Bronchial epithelial cell (primary cell): ENCODE results near the gene CHURC1. TPM values are rescaled to one million over a fixed set of nuclear protein-coding genes. Genes with fewer than 3 reads are reported as not detected.

Source experiments
- DNase-seq: peaks from one replicate; pipeline ENCODE4 v3.0.0-alpha.2; 2010; ENCODE audit warnings: low read depth
- FAIRE-seq: peaks from 2 replicates; lab custom pipeline; 2011; peaks lifted over from hg19 to GRCh38; lab: Jason Lieb, UNC
- H3K27me3 ChIP-seq: 2 replicates; pipeline ENCODE4 v1.5.1; 2011; ENCODE audit warnings: low read length; ENCODE audit not compliant: control insufficient read depth, insufficient read depth
- H3K36me3 ChIP-seq: 2 replicates; pipeline ENCODE4 v1.5.1; 2011; ENCODE audit warnings: low read length; ENCODE audit not compliant: control insufficient read depth, insufficient read depth
- H3K4me3 ChIP-seq: 2 replicates; pipeline ENCODE4 v1.5.1; 2011; ENCODE audit warnings: mild to moderate bottlenecking, low read depth, low read length, control low read depth
- CTCF ChIP-seq: IDR thresholded peaks from 2 replicates; pipeline ENCODE4 v1.5.1; 2011; ENCODE audit warnings: mild to moderate bottlenecking, moderate library complexity, low read length, control low read depth, inconsistent platforms; ENCODE audit not compliant: insufficient read depth, severe bottlenecking
- total RNA-seq: library from RNA; depleted of rRNA; stranded (reverse); fragments of >200 nt; gene quantifications from 2 replicates; pipeline ENCODE4 v1.2.1, GENCODE V29; 2014

CHURC1 gene
- total RNA-seq, 1 donor from 2014 or later, result 21.9 TPM

GRCh38 chr14:64970041-64970440 lies 55.8 kb downstream of the CHURC1 start:
- DNase-seq, result no peak
- no peaks in the 10 kb centered on the region for H3K36me3 ChIP-seq
- no peak overlapping the region for H3K4me3 ChIP-seq
- H3K27me3 ChIP-seq, result peaks cover 3% of the 10 kb centered on the region
- TF ChIP-seq CTCF, result no peak
- no peak for FAIRE-seq

GRCh38 chr14:64970776-64971477 lies 56.7 kb downstream of the CHURC1 start:
- no peak overlapping the region for H3K4me3 ChIP-seq
- peaks cover 3% of the 10 kb centered on the region for H3K27me3 ChIP-seq
- FAIRE-seq (no peak), DNase-seq (no peak)
- no peak for TF ChIP-seq CTCF
- no peaks in the 10 kb centered on the region for H3K36me3 ChIP-seq

GRCh38 chr14:64971491-64971942 lies 57.3 kb downstream of the CHURC1 start:
- Histone ChIP-seq H3K27me3 (peaks cover 6% of the 10 kb centered on the region), H3K36me3 (no peaks in the 10 kb centered on the region), H3K4me3 (peak overlapping the region; percentile 48)
- DNase-seq, result no peak
- no peak for FAIRE-seq
- TF ChIP-seq CTCF, result no peak

- FAIRE-seq (no peak), DNase-seq (no peak)
- TF ChIP-seq CTCF, result no peak
- Histone ChIP-seq H3K4me3 (peak within 1 kb of the TSS; percentile 48), H3K36me3 (no peaks in the 10 kb centered on the region), H3K27me3 (peaks cover 6% of the 10 kb centered on the region)
These were observed 57.9 kb downstream of the CHURC1 start, which contains the start of gene RAB15 for GRCh38 chr14:64971943-64972791. RAB15 (minus strand) TSS chr14:64972336; CDS start chr14:64972076, 260 bp downstream.

- no peak overlapping the region for H3K4me3 ChIP-seq
- H3K27me3 ChIP-seq, result peaks cover 6% of the 10 kb centered on the region
- TF ChIP-seq CTCF, result no peak
- DNase-seq (no peak), FAIRE-seq (no peak)
- no peaks in the 10 kb centered on the region for H3K36me3 ChIP-seq
These were observed 58.8 kb downstream of the CHURC1 start for GRCh38 chr14:64973026-64973442.
